SH-SY5Y (cell line): ENCODE measurements around the gene GSDME.

ENCODE experiments used
- GATA2 ChIP-seq: IDR thresholded peaks from 2 replicates; pipeline ENCODE4 v1.6.1; 2011; ENCODE audit warnings: mild to moderate bottlenecking, low read depth, low read length
- GATA3 ChIP-seq: IDR thresholded peaks from 2 replicates; pipeline ENCODE4 v1.6.1; 2011; ENCODE audit warnings: low read depth, mild to moderate bottlenecking, low read length, moderate library complexity

- TF ChIP-seq GATA2 (no peak), GATA3 (no peak)
Measured at GRCh38 chr7:24764011-24764410, 6.7 kb upstream of the GSDME start.
